ENCODE measurements around the gene VAPB. TPM values are rescaled to one million over a fixed set of nuclear protein-coding genes. Genes with fewer than 3 reads are reported as not detected.
A peak's percentile ranks its signal among the peaks of the same experiment; 100 is the strongest.
"Not testable (repeated sequence)": the region's sequence is repeated elsewhere in the genome, so short reads cannot be mapped to it uniquely, and the experiment has no call there.

Gene VAPB
- total RNA-seq, 1 experiment from 2014 or later = 61.2 TPM

- H3K27ac Mint-ChIP-seq (ENCODE audit: low read depth, unreplicated experiment) = no peak overlapping the region
- intact Hi-C loops (cut with micrococcal nuclease) = no loop called here
- peak; percentile 30 for DNase-seq (ENCODE audit: unreplicated experiment)
Observed at GRCh38 chr20:58407201-58407873, 18.3 kb downstream of the VAPB start.

DNA sequence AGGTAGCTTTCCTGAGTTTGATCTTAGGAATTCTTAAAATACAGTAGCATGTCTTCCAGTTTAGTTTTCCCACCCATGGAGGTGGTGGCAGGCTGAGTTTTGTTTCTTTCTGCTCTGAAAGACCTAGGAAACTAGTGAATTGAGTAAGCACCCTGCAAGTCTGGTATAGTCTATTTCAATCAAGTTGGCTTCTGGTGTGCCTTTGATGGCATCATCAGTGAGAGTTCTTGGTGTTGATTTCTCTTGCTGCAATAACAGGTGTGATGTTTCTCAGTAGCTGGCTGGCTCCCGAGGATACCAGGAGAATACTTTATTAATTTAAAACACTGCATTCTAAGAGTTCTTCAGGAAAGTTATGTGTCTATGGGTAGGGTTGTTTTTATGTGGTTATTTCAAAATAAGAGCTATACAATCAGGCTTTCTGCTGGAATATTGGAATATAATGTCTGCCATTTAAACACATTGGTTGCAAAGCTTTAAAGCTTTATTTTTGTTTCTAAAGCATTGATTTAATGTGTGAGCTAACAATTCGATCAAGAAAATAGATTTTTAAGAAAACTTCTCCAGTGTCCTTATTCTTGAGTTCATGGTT is 19.0 kb downstream of the VAPB start:
- ChIA-PET POLR2A (interaction anchor here (0.6 to 6.9 kb wide), 13 partner anchors 8 to 1538 kb away, joined by 3 to 65 read pairs (median 3); partner anchors contain the start of genes RAB22A, STX16 and VAPB), CTCF (interaction anchor here (0.6 to 1.5 kb wide), 5 partner anchors 9 to 107 kb away, joined by 3 to 5 read pairs (median 4); no protein-coding TSS in a partner anchor)
- intact Hi-C loops (cut with micrococcal nuclease) = no loop called here
- no peak for TF ChIP-seq CTCF (IDR thresholded peaks at IDR 0.05; ENCODE audit: unreplicated experiment)
- peak; percentile 54 for DNase-seq (ENCODE audit: unreplicated experiment)
- Mint-ChIP-seq H3K27me3 (ENCODE audit: insufficient read depth, unreplicated experiment) (no peaks in the 10 kb centered on the region), H3K9me3 (ENCODE audit: unreplicated experiment) (no peaks in the 10 kb centered on the region), H3K36me3 (ENCODE audit: insufficient read depth, unreplicated experiment) (no peaks in the 10 kb centered on the region), H3K27ac (ENCODE audit: low read depth, unreplicated experiment) (no peak overlapping the region), H3K4me3 (ENCODE audit: unreplicated experiment) (peak overlapping the region; percentile 56), H3K4me1 (ENCODE audit: insufficient read depth, unreplicated experiment) (peaks cover 21% of the 10 kb centered on the region)
- no TSS peak for BruUV-seq (replicated peaks)

More at GRCh38 chr20:58407201-58407873, 18.3 kb downstream of the VAPB start:
- H3K9me3 Mint-ChIP-seq (ENCODE audit: unreplicated experiment) = no peaks in the 10 kb centered on the region
- H3K4me1 Mint-ChIP-seq (ENCODE audit: insufficient read depth, unreplicated experiment) = peaks cover 21% of the 10 kb centered on the region
- no peaks in the 10 kb centered on the region for H3K36me3 Mint-ChIP-seq (ENCODE audit: insufficient read depth, unreplicated experiment)
- ChIA-PET CTCF (interaction anchor here (0.6 to 1.5 kb wide), 5 partner anchors 10 to 108 kb away, joined by 3 to 5 read pairs (median 4); no protein-coding TSS in a partner anchor), POLR2A (interaction anchor here (0.6 to 6.9 kb wide), 17 partner anchors 10 to 449 kb away, joined by 3 to 65 read pairs (median 4); partner anchors contain the start of genes RAB22A, STX16 and VAPB)
- no TSS peak for BruUV-seq (replicated peaks)
- H3K4me3 Mint-ChIP-seq (ENCODE audit: unreplicated experiment) = peak overlapping the region; percentile 56
- H3K27me3 Mint-ChIP-seq (ENCODE audit: insufficient read depth, unreplicated experiment) = no peaks in the 10 kb centered on the region
- no peak for TF ChIP-seq CTCF (IDR thresholded peaks at IDR 0.05; ENCODE audit: unreplicated experiment)

GRCh38 chr20:58408603-58409246 is 19.7 kb downstream of the VAPB start:
- H3K36me3 Mint-ChIP-seq (ENCODE audit: insufficient read depth, unreplicated experiment) = no peaks in the 10 kb centered on the region
- DNase-seq (ENCODE audit: unreplicated experiment) = no peak
- no peak overlapping the region for H3K27ac Mint-ChIP-seq (ENCODE audit: low read depth, unreplicated experiment)
- BruUV-seq (replicated peaks) = no TSS peak
- H3K9me3 Mint-ChIP-seq (ENCODE audit: unreplicated experiment) = no peaks in the 10 kb centered on the region
- H3K4me3 Mint-ChIP-seq (ENCODE audit: unreplicated experiment) = peak overlapping the region; percentile 56
- no peaks in the 10 kb centered on the region for H3K27me3 Mint-ChIP-seq (ENCODE audit: insufficient read depth, unreplicated experiment)
- ChIA-PET POLR2A (interaction anchor here (0.6 to 6.9 kb wide), 12 partner anchors 9 to 1539 kb away, joined by 3 to 65 read pairs (median 4); partner anchors contain the start of genes RAB22A, STX16 and VAPB), CTCF (interaction anchor here (0.7 to 1.5 kb wide), 2 partner anchors 9 to 10 kb away, joined by 3 to 5 read pairs; no protein-coding TSS in a partner anchor)
- intact Hi-C loops (cut with micrococcal nuclease) = no loop called here
- peaks cover 21% of the 10 kb centered on the region for H3K4me1 Mint-ChIP-seq (ENCODE audit: insufficient read depth, unreplicated experiment)
- TF ChIP-seq CTCF (IDR thresholded peaks at IDR 0.05; ENCODE audit: unreplicated experiment) = no peak

GRCh38 chr20:58414216-58414615 is 25.2 kb downstream of the VAPB start:
- H3K9me3 Mint-ChIP-seq (ENCODE audit: unreplicated experiment); POLR2A ChIA-PET; H3K4me3 Mint-ChIP-seq (ENCODE audit: unreplicated experiment); BruUV-seq (replicated peaks); DNase-seq (ENCODE audit: unreplicated experiment); H3K27ac Mint-ChIP-seq (ENCODE audit: low read depth, unreplicated experiment); intact Hi-C loops (cut with micrococcal nuclease); H3K27me3 Mint-ChIP-seq (ENCODE audit: insufficient read depth, unreplicated experiment); CTCF ChIA-PET; H3K4me1 Mint-ChIP-seq (ENCODE audit: insufficient read depth, unreplicated experiment): not testable (repeated sequence)
- peaks cover 14% of the 10 kb centered on the region for H3K36me3 Mint-ChIP-seq (ENCODE audit: insufficient read depth, unreplicated experiment)

- CTCF ChIA-PET = not testable (repeated sequence)
Observed at GRCh38 chr20:58414786-58415185, 25.8 kb downstream of the VAPB start.

More at GRCh38 chr20:58414786-58415185, 25.8 kb downstream of the VAPB start:
- H3K27ac Mint-ChIP-seq (ENCODE audit: low read depth, unreplicated experiment); H3K4me1 Mint-ChIP-seq (ENCODE audit: insufficient read depth, unreplicated experiment); H3K4me3 Mint-ChIP-seq (ENCODE audit: unreplicated experiment); intact Hi-C loops (cut with micrococcal nuclease); DNase-seq (ENCODE audit: unreplicated experiment); H3K27me3 Mint-ChIP-seq (ENCODE audit: insufficient read depth, unreplicated experiment); BruUV-seq (replicated peaks); H3K9me3 Mint-ChIP-seq (ENCODE audit: unreplicated experiment); POLR2A ChIA-PET: not testable (repeated sequence)
- H3K36me3 Mint-ChIP-seq (ENCODE audit: insufficient read depth, unreplicated experiment) = peaks cover 20% of the 10 kb centered on the region
